ENCODE results near the gene OR14A2.
"Not testable (repeated sequence)": the region's sequence is repeated elsewhere in the genome, so short reads cannot be mapped to it uniquely, and the experiment has no call there.

Gene OR14A2

GRCh38 chr1:247748041-247748440, at the start of gene OR14A2:
Gene OR14A2, minus strand, starts transcription at chr1:247748141.
- DNase-seq (ENCODE audit: low read depth in 2 of 2) = no peak

GRCh38 chr1:247797518-247797917, 49.6 kb upstream of the OR14A2 start:
- DNase-seq (ENCODE audit: low read depth in 2 of 2) = no peak

GRCh38 chr1:247769603-247770002, 21.7 kb upstream of the OR14A2 start:
- DNase-seq (ENCODE audit: low read depth in 2 of 2) = no peak

GRCh38 chr1:247760456-247760855, 12.5 kb upstream of the OR14A2 start, which contains the start of gene OR1C1:
Gene OR1C1, minus strand, starts transcription at chr1:247760556. Its CDS starts 2,150 bp downstream, at chr1:247758406.
- no peak for DNase-seq (ENCODE audit: low read depth in 2 of 2)

GRCh38 chr1:247754311-247754710, 6.4 kb upstream of the OR14A2 start:
- not testable (repeated sequence) for DNase-seq (ENCODE audit: low read depth in 2 of 2)

- DNase-seq (ENCODE audit: low read depth in 2 of 2) = no peak
These were observed 1.9 kb upstream of the OR14A2 start for GRCh38 chr1:247749870-247750269.

GRCh38 chr1:247747616-247748015, 325 bp downstream of the OR14A2 start:
- DNase-seq (ENCODE audit: low read depth in 2 of 2) = no peak

- no peak for DNase-seq (ENCODE audit: low read depth in 2 of 2)
These were observed 1.5 kb downstream of the OR14A2 start for GRCh38 chr1:247746391-247746935.

- DNase-seq (ENCODE audit: low read depth in 2 of 2) = not testable (repeated sequence)
These were observed 5.7 kb downstream of the OR14A2 start for GRCh38 chr1:247742215-247742760.

- DNase-seq (ENCODE audit: low read depth in 2 of 2) = no peak
These were observed 6.2 kb downstream of the OR14A2 start for GRCh38 chr1:247741756-247742155.

GRCh38 chr1:247740721-247741120, 7.2 kb downstream of the OR14A2 start:
- no peak for DNase-seq (ENCODE audit: low read depth in 2 of 2)

GRCh38 chr1:247738315-247738714, 9.6 kb downstream of the OR14A2 start, which contains the start of gene OR14K1:
Gene OR14K1, plus strand, starts transcription at chr1:247738615. Its CDS starts 0 bp downstream, at chr1:247738615.
- DNase-seq (ENCODE audit: low read depth in 2 of 2) = no peak

- DNase-seq (ENCODE audit: low read depth in 2 of 2) = no peak
These were observed 26.7 kb downstream of the OR14A2 start for GRCh38 chr1:247721222-247721621.

GRCh38 chr1:247716546-247716945, 31.4 kb downstream of the OR14A2 start, which contains the start of gene OR6F1:
Gene OR6F1, minus strand, starts transcription at chr1:247716646. Its CDS starts 3,891 bp downstream, at chr1:247712755.
- no peak for DNase-seq (ENCODE audit: low read depth in 2 of 2)

GRCh38 chr1:247713753-247714152, 34.2 kb downstream of the OR14A2 start:
- DNase-seq (ENCODE audit: low read depth in 2 of 2) = no peak

GRCh38 chr1:247710681-247711080, 37.3 kb downstream of the OR14A2 start:
- DNase-seq (ENCODE audit: low read depth in 2 of 2) = not testable (repeated sequence)

GRCh38 chr1:247701338-247701737, 46.6 kb downstream of the OR14A2 start:
- DNase-seq (ENCODE audit: low read depth in 2 of 2) = no peak

- peak; percentile 0 to 26 for DNase-seq (ENCODE audit: low read depth in 2 of 2)
These were observed 66.5 kb downstream of the OR14A2 start for GRCh38 chr1:247681288-247681897.

- no peak for DNase-seq (ENCODE audit: low read depth in 2 of 2)
These were observed 67.8 kb downstream of the OR14A2 start for GRCh38 chr1:247680171-247680570.

GRCh38 chr1:247679639-247680038, 68.3 kb downstream of the OR14A2 start, which contains the start of gene OR13G1:
Gene OR13G1, minus strand, starts transcription at chr1:247679739. Its CDS starts 6,698 bp downstream, at chr1:247673041.
- DNase-seq (ENCODE audit: low read depth in 2 of 2) = no peak

All from stimulated activated CD4-positive, alpha-beta T cell treated with anti-CD3 and anti-CD28 coated beads, Interleukin-12 subunit alpha, Interleukin-12 subunit beta, amount 100 ng/mL, for 24 hours (primary cell).